ENCODE data around the gene NFKBIE. TPM values are rescaled to one million over a fixed set of nuclear protein-coding genes. Genes with fewer than 3 reads are reported as not detected.

The NFKBIE gene
- total RNA-seq, 1 donor: 5.4 TPM

DNA sequence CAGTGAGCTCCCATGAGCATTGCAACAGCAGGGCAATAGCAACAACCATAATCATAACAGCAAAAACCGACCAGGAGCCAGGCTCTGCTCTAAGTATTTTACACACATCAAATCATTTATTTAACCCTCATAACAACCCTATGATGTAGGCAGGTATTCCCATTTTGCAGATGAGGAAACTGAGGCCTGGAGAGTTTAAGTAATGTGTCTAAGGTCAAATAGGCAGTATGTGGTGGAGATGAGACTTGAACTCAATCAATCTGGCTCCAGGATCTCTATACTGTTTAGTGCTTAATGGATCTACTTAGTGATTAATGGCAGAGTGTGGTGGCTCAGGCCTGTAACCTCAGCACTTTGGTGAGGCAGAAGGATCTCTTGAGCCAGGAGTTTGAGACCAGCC is 8.3 kb upstream of the NFKBIE start:
- H3K4me3 ChIP-seq (ENCODE audit: low read depth, low read length): no peak overlapping the region
- no peak for DNase-seq (ENCODE audit: low read depth)
- TF ChIP-seq, protein P1, sequence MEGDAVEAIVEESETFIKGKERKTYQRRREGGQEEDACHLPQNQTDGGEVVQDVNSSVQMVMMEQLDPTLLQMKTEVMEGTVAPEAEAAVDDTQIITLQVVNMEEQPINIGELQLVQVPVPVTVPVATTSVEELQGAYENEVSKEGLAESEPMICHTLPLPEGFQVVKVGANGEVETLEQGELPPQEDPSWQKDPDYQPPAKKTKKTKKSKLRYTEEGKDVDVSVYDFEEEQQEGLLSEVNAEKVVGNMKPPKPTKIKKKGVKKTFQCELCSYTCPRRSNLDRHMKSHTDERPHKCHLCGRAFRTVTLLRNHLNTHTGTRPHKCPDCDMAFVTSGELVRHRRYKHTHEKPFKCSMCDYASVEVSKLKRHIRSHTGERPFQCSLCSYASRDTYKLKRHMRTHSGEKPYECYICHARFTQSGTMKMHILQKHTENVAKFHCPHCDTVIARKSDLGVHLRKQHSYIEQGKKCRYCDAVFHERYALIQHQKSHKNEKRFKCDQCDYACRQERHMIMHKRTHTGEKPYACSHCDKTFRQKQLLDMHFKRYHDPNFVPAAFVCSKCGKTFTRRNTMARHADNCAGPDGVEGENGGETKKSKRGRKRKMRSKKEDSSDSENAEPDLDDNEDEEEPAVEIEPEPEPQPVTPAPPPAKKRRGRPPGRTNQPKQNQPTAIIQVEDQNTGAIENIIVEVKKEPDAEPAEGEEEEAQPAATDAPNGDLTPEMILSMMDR (IDR thresholded peaks at IDR 0.05; ENCODE audit: insufficient read depth, low read length): no peak

DNA sequence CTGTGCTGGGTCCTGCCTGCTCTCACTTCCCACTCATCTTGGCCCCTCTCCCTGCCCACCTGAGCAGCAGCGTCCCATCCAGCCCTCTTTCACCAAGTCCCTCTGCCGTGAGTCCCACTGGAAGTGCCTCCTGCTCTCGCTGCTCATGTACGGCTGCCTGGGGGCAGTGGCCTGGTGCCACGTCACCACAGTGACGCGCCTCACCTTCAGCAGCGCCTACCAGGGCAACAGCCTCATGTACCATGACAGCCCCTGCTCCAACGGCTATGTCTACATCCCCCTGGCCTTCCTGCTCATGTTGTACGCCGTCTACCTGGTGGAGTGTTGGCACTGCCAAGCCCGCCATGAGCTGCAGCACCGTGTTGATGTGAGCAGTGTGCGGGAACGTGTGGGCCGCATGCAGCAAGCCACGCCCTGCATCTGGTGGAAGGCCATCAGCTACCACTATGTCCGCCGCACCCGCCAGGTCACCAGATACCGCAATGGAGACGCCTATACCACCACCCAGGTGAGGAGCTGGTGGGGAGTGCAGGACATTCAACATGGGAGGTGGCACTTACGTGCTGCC is 7.7 kb upstream of the NFKBIE start:
- H3K4me3 ChIP-seq (ENCODE audit: low read depth, low read length): no peak overlapping the region
- TF ChIP-seq, protein P1 (IDR thresholded peaks at IDR 0.05; ENCODE audit: insufficient read depth, low read length): no peak
- no peak for DNase-seq (ENCODE audit: low read depth)

DNA sequence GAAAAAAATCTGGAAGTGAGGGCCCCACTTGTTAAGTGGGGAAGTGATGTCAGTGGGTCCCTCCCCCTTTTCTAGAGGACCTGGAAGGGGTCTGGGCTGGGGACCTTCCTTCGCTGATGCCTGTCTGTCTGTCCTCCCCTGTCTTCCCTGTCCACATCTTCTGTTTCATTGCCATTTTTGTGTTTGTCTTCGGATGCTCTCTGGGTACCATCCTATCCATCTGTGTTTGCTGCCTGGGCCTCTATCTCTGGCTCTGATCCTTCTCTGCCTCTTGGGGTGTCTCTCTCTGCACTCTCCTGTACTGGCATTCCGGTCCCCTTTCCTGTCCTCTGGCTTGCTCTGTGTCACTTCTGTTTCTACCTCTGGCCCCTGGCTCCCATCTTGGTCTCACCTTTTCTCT is 7.2 kb upstream of the NFKBIE start:
- TF ChIP-seq, protein P1 (IDR thresholded peaks at IDR 0.05; ENCODE audit: insufficient read depth, low read length): no peak
- no peak for DNase-seq (ENCODE audit: low read depth)
- H3K4me3 ChIP-seq (ENCODE audit: low read depth, low read length): no peak overlapping the region

DNA sequence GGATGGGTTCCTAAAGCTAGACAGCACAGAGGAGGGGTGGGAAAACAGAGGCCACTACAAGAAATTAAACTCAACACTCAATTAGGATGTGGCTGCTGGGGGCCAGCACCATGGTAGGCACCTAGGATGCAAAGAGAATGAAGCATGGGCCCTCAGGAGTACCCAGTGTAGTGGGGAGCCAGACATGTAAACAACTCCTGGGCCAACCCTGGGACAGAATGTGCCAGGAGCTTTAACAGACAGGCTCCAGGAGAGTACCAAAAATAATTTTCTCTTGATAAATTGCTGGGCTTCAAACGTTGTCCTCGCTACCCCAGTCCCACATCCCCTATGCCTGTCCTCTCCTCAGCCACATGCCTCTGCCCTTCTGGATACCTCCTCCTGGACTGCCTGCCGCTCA is 6.6 kb upstream of the NFKBIE start:
- TF ChIP-seq, protein P1 (IDR thresholded peaks at IDR 0.05; ENCODE audit: insufficient read depth, low read length): no peak
- no peak overlapping the region for H3K4me3 ChIP-seq (ENCODE audit: low read depth, low read length)
- no peak for DNase-seq (ENCODE audit: low read depth)

DNA sequence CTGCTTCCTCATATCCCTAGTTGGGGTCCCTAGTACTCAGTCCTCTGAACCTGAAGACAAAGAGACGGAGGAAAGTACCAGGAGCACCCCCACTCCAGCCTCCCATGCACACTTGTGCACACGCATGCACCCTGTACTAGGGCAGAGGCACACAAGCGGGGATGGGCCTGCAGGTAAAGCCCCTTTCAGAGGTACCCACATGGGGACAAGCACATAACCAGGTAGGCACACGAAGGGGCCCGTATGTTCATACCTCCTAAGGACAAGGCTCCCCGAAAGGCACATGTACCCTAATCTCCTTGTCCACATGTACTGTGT is 6.0 kb upstream of the NFKBIE start:
- TF ChIP-seq, protein P1 (IDR thresholded peaks at IDR 0.05; ENCODE audit: insufficient read depth, low read length): no peak
- no peak for DNase-seq (ENCODE audit: low read depth)
- H3K4me3 ChIP-seq (ENCODE audit: low read depth, low read length): no peak overlapping the region

DNA sequence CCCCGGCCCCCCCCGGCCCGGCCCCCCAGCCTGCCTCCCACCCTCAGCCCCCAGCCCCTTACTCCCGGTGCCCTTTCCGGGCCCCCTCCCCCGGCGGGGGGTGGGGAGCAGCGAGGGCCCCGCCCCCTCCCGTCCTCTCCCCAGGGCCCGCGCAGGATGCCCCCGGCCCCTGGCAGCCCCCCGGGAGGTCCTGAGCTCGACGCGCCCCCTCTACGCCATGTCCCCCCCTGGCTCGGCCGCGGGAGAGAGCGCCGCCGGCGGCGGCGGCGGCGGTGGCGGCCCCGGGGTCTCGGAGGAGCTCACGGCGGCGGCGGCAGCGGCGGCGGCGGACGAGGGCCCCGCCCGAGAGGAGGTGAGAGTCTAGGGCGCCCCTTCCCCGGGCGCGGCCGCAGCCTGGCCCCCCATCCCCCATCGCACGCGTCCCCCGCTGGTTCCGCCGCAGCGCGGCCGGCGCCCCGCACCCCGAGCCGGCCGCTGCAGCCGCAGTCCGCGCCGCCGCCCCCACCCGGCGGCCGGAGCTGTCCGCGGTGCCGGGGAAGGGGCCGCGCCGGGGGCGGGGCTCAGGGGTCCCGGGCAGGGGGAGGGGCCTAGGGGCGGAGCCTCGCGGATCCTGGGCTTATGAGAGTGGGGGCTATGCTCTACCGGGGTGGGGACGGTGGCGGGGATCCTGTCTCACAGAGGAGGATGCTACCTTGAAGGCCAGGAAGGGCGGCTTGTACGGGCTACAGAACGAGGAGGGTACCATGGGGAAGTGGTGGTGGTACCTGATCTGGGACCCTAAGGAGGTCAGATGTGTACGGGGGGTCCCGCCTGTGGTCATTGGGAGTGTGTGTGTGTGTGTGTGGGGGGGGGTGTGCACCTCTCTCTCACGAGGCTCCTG is 5.4 kb upstream of the NFKBIE start:
- DNase-seq (ENCODE audit: low read depth): no peak
- no peak overlapping the region for H3K4me3 ChIP-seq (ENCODE audit: low read depth, low read length)
- TF ChIP-seq, protein P1 (IDR thresholded peaks at IDR 0.05; ENCODE audit: insufficient read depth, low read length): no peak
